ENCODE data around the gene DLGAP4.

GRCh38 chr20:36439040-36439730 is 133.0 kb downstream of the DLGAP4 start:
- TF ChIP-seq CTCF (optimal IDR thresholded peaks at IDR 0.05 in 1 of 3, IDR thresholded peaks at IDR 0.05 in 1 of 3, conservative IDR thresholded peaks at IDR 0.05 in 1 of 3; ENCODE audit: extremely low read depth in 1 of 3, insufficient read depth in 2 of 3, low read length in 3 of 3) (peak; percentile 88 to 98 (median 91)), EZH2 (IDR thresholded peaks at IDR 0.05; ENCODE audit: low read length) (no peak)
